Measurements from ENCODE around the gene AQP12B.

The AQP12B gene

DNA sequence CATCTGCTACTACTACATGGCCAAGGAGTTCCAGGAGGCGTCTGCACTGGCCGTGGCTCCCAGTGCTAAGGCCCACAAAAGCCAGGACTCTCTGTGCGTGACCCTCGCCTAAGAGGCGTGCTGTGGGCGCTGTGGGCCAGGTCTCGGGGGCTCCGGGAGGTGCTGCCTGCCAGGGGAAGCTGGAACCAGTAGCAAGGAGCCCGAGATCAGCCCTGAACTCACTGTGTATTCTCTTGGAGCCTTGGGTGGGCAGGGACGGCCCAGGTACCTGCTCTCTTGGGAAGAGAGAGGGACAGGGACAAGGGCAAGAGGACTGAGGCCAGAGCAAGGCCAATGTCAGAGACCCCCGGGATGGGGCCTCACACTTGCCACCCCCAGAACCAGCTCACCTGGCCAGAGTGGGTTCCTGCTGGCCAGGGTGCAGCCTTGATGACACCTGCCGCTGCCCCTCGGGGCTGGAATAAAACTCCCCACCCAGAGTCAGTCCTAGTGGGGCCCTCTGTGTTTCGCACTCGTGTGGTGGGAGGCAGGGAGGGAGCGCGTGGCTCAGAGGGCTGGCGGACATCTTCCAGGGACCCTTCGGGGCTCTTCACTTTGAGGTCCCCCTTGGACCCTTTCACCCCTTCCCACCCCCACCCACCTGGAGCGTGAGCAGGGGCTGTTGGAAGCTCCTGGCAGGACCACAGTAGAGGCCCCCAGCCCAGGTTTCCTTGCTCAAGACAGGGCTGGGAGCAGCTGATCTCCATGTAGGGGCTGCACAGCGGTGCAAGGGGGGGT, 51.7 kb downstream of the AQP12B start:
- no peak for DNase-seq

DNA sequence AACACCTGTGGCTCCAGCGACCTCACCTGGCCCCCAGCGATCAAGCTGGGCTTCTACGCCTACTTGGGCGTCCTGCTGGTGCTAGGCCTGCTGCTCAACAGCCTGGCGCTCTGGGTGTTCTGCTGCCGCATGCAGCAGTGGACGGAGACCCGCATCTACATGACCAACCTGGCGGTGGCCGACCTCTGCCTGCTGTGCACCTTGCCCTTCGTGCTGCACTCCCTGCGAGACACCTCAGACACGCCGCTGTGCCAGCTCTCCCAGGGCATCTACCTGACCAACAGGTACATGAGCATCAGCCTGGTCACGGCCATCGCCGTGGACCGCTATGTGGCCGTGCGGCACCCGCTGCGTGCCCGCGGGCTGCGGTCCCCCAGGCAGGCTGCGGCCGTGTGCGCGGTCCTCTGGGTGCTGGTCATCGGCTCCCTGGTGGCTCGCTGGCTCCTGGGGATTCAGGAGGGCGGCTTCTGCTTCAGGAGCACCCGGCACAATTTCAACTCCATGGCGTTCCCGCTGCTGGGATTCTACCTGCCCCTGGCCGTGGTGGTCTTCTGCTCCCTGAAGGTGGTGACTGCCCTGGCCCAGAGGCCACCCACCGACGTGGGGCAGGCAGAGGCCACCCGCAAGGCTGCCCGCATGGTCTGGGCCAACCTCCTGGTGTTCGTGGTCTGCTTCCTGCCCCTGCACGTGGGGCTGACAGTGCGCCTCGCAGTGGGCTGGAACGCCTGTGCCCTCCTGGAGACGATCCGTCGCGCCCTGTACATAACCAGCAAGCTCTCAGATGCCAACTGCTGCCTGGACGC, 52.5 kb downstream of the AQP12B start:
- no peak for DNase-seq

DNA sequence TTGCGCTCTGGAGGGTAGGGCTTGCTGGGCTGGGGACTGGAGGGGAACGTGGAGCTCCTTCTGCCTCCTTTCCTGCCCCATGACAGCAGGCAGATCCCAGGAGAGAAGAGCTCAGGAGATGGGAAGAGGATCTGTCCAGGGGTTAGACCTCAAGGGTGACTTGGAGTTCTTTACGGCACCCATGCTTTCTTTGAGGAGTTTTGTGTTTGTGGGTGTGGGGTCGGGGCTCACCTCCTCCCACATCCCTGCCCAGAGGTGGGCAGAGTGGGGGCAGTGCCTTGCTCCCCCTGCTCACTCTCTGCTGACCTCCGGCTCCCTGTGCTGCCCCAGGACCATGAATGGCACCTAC, 53.1 kb downstream of the AQP12B start:
- DNase-seq: no peak

DNA sequence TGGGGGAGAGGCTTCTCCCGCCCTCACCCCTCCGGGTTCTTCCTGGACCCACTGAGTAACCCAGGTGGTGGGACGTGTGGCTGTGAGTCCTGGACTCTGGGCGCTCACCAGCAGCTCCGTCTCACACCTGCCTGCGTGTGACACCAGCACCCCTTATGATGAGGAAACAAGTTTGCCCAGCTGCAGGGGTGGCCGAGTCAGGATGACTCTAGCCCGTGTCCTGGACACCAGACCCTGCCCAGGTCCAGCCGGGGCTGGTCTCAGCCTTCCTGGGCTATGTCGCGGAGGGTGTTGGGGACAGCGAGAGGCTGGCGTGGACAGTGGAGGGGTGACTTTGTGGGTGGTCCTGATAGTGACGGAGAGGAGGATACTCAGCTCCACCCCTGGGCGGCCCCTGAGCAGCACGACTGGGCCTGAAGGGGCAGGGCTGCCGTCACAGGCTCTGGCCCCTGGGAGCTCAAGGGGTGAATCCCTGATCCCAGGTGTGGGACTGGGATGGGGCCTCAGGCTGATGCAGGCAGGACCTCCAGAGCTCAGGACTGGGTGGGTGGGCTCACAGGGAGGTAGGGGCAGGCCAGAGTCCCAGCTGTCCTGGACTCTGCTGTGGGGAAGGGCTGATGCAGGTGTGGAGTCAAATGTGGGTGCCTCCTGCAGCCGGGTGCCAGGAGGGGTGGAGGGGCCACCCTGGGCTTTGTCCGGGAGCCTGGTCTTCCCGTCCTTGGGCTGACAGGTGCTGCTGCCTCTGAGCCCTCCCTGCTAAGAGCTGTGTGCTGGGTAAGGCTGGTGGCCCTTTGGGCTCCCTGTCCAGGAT, 53.7 kb downstream of the AQP12B start:
- no peak for DNase-seq

DNA sequence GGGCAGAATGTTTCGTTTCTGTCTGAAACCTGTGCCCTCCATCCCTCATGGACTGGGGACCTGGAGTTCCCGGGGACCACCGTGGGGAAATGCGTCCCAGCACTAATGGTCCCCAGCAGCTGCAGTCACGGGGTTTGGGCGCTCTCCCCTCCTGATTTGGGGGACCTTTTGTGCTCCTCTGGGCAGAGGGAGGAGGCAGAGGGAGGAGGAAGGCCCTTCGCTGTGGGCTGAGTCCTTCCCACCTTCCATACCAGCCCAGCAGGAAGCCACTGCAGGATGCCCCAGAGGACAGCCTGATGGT, 54.2 kb downstream of the AQP12B start:
- no peak for DNase-seq

DNA sequence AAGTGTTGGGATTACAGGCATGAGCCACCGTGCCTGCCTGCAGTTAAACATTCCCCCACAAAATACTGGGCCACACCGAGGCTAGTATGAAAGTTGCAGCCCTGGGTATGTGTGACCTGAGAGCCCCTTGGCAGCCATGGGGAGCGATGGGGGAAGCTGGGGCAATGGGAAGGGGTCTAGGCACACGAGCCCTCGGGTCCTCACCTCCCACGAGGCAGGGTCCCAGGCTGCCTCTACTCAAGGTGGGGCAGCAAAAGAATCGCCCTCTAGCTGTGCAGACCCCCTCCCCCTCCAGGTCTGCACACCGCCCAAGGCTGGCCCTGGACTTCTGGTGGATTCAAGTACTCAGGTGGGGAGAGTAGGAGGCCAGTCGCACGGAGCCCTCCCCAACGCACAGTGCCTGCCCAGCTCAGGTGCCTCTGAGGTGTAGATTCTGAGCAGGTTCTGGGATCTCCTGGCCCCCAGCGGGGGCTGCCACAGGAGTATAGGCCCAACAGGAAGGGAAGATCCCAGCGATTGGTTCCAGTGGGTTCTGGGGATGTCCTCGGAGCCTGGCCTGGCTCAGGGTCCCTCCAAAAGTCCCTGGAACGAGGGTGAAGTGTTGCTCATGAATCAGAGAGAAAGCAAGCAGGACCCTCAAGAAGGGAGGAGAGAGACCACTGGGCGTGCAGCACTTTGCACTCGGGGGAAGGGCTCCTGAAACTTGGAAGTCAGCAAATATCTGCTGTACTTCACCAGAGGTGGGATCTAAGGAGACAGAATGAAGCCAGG, 54.8 kb downstream of the AQP12B start:
- DNase-seq: no peak

DNA sequence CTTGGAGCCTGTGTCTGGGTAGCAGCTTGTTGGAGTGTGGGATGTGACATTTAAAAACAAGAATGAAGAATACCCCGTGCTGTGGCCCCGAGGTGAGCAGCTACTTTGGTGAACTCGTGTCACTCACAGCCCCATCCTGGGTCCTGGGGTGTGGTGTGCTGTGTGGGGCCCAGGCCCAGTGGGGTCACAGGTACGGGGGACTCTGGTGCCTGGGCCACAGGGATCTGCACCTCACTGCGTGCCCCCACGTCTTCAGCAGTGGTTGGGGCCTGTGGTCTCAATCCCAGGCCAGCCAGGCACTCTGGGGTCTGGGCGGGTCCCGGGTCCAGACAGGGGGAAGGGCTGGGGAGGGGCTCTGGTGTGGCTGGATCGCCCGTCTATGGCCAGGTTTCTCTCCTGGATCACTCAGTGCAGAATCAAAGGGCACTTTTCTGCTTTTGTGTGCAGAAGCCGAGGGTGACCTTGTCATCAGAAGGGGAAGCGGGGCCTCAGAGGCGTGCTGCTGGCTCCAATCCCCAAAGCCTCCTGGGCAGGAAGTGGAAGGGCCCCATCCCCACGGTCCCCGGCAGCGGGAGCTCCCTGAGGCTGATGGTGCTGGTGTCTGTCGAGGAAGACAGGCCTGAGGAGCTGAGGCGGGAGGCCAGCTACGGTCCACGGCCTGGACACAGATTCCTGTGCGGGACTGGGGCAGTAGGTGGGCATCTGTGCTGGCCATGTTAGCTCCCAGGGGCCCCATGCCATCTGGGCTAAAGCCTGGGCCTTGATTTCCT, 56.0 kb downstream of the AQP12B start:
- DNase-seq: peak; percentile 57
